SIG-M5 treated with dmso at 0.1 percent for 504 hours (cell line): ENCODE results near the gene NR2F1-AS1.
"Not testable (repeated sequence)": the region's sequence is repeated elsewhere in the genome, so short reads cannot be mapped to it uniquely, and the experiment has no call there.

Experiments used
- DNase-seq: peaks from one replicate; lab custom pipeline; 2025; ENCODE audit not compliant: unreplicated experiment; lab: John Stamatoyannopoulos, UW

The NR2F1-AS1 gene

DNA sequence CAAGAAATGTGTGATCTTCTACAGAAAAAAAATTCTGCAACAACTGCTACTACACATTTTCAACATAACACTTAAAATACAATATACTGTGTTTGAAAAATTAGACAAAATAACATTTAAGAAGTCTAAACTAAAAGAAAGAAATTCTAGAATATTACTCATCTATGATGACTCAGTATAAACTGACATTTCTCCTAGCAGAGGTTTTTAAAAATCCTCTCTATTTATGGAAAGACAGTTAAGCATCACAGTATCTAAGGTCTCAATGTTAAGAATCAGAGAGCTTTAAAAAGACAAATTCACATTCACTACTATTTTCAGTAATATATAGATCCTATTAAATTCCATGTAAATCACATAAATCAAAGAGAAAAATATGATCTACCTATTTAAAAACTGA lies 61.3 kb downstream of the NR2F1-AS1 start:
- no peak for DNase-seq

- DNase-seq, result no peak
Measured at GRCh38 chr5:93517828-93518227, 63.2 kb downstream of the NR2F1-AS1 start.

- no peak for DNase-seq
Measured at GRCh38 chr5:93513298-93513697, 67.7 kb downstream of the NR2F1-AS1 start.

DNA sequence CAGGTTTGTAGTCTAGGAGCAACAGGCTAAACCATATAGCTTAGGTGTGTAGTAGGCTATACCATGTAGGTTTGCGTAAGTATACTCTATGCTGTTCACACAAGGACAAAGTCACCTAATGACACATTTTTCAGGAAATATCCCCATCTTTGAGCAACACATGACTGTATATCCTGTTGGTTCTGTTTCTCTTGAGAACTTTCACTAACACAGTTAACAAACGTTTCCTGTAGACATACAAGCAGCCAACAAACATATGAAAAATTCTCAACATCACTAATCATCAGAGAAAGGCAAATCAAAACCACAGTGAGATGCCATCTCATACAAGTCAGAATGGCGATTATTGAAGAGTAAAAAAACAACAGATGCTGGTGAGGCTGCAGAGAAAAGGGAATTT lies 68.2 kb downstream of the NR2F1-AS1 start:
- no peak for DNase-seq

DNA sequence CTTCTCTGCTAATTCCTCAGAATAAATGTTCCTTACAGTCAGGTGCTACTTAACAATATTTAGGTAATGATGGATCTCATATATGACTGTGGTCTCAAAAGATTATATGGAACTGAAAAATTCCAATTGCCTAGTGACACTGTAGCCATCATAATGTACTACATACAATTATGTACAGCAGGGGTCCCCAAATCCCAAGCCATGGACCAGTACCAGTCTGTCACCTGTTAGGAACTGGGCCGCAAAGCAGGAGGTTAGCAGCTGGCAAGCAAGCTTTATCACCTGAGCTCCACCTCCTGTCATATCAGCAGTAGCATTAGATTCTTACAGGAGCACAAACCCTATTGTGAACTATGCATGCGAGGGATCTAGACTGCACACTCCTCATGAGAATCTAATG lies 69.6 kb downstream of the NR2F1-AS1 start:
- no peak for DNase-seq

DNA sequence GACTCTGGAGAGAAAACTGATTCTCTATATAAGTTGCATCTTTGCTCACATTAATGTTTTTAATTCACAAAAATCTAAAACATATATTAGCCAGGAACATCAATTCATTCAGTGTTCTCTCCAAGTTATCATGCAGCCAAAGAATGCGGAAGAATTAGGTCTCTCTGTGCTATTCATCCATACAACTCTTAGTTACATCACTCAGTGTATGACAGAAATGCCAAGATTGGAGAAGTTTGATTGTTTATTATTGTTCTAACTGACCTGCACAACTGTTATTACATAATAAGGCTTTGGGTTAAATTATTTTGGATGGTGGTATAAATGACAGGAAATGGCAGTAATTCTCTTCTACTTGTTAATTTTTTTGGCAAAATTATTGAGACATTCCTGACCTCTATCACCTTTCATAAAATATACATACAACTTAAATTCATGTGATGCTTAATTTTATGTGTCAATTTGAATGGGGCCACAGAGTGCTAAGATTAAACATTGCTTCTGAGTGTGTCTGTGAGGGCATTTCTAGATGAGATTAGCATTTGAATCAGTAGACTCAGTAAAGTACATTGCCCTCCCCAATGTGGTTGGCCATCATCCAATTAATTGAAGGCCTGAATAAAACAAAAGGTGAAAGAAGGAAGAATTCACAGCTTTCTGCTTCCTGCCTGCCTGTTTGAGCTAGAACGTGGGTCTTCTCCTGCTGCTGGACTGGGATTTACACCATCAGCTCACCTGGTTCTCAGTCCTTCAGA lies 70.2 kb downstream of the NR2F1-AS1 start:
- DNase-seq, result no peak

- not testable (repeated sequence) for DNase-seq
Measured at GRCh38 chr5:93505553-93505952, 75.5 kb downstream of the NR2F1-AS1 start.

- no peak for DNase-seq
Measured at GRCh38 chr5:93503598-93504067, 77.4 kb downstream of the NR2F1-AS1 start.

DNA sequence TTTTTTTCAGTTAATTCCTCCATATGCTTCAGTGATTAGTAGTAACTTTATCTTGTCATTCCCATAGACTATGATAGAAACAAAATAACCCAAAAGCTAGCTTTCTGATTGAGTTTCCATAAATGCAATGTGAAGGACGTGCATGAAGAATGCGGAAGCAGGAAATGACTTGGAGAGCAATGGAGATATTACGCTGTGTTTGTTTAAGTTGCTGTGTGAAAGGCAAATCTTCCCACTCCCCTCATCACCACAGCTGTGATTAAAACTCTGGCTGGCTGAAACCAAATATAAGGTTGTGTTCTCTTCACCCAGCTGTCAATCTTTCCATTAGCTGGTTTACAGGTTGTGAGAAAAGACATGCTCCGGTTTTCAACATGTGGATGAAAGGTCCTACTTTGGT lies 83.9 kb downstream of the NR2F1-AS1 start:
- no peak for DNase-seq

DNA sequence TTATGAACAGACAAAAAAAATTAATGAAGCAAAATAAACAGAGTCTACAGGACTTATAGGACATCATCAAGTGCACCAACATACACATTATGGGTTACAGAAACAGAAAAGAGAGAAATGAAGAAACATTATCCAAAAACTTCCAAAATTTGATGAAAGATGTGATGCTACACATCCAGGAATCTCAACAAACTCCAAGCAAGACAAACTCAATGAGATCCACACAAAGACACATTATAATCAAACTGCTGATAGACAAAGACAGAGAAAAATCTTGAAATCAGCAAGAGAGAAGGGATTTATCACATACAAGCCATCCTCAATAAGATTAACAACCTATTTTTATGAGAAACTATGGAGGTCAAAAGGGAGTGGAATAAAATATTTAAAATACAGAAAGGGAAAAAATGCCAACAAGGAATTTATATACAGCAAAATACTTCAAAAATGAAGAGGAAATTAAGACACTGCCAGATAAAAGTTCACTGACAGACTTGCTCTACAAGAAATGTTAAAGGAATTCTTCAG lies 101.0 kb downstream of the NR2F1-AS1 start:
- no peak for DNase-seq

GRCh38 chr5:93477816-93478215 lies 103.2 kb downstream of the NR2F1-AS1 start:
- no peak for DNase-seq

DNA sequence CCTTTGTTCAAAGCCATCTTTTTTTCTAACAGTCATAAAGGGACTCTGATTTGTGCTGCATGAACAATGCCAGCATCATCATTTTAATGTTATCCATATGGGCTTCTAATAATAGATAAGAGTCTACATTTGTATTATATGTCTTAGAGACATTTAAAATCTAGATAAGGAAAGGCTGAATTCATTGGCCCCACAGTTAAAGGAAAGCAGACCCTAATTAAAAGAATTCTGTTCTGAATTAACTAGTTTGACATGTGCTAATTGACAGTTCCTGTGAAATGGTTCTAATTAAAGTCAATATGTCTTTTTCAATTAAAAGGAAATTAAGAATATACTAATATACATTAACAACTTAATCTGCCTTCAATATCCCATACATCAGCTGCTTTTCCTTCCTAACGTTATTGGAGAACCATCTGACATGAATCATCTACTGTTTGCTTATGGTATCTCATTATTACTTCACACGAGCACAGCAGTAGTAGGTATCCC lies 104.7 kb downstream of the NR2F1-AS1 start:
- no peak for DNase-seq

DNA sequence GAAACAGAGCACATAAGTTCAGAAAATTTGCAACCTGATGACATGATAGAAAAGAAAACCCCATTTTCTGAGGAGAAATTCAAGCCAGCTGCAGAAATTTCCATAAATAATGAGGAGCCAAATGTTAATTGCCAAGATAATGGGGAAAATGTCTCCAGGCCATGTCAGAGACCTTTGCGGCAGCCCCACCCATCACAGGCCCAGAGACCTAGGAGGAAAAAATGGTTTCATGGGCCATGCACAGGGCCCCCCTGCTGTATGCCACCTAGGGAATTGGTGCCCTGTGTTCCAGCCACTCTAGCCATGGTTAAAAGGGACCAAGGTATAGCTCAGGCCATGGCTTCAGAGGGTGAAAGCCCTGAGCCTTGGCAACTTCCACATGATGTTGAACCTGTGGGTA lies 118.1 kb downstream of the NR2F1-AS1 start:
- DNase-seq, result no peak

DNA sequence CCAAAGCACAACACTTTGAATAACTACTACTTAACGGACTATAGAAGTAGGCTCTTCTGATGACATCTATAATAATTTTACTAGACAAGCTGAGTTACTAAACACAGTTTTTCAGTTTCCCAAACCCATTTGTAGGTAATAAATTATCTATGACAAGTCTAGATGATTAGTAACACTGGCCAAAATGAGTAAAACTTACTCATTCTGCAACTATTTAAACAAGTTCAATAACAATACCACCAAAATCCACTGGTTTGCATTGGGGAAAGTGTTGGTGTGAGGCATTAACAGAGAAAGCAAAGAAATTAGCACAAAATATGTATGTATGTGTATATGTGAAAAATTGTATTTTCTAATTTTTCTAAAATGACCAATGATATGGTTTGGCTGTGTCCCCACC lies 119.3 kb downstream of the NR2F1-AS1 start:
- DNase-seq, result no peak

DNA sequence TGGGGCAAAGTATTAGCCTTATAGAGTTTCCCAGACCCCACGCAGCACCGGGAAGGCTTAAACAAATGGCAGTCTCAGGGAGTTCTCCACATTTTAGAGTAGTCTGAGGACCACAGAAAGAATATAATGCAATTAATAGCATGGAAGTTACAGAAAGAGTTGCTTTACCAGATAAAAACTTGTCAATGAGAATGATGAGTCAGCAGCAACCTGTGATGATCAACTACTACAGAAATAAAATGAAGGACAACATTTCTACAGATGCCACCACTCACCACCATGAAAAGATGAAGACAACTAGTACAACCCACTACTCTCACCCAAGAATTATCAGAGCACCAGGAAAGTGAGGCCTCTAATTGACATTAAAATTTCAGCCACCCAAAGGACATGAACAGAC lies 120.7 kb downstream of the NR2F1-AS1 start:
- no peak for DNase-seq

DNA sequence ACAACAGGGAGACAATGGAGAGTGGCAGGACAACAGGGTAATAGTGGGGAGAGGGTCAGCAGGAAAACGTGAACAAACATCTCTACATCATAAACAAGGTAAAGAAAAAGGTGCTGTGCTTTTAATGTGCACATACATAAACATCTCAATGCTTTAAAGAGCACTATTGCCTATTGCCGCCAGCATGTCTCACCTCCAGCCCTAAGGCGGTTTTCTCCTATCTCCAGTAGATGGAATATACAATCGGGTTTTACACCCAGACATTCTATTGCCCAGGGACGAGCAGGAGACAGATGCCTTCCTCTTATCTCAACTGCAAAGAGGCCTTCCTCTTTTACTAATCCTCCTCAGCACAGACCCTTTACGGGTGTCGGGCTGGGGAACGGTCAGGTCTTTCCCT lies 124.2 kb downstream of the NR2F1-AS1 start:
- not testable (repeated sequence) for DNase-seq

DNA sequence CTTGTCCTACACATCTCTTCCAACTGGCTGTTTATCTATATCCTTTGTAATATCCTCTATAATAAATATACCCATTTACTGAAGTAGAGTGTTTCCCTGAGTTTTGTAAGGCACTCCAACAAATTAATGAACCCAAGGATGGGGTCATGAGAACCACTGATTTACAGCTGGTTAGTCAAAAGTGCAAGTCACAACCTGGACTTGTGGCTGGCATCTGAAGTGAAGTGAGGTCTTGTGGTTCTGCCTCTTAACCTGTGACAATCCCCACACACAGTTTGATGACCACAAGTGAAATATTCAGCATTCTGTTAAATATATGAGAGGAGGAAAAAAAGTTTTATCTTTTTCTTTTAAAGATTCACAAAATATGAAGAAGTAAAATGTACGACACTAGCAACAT lies 126.1 kb downstream of the NR2F1-AS1 start:
- no peak for DNase-seq

GRCh38 chr5:93452255-93452654 lies 128.8 kb downstream of the NR2F1-AS1 start:
- DNase-seq, result no peak

DNA sequence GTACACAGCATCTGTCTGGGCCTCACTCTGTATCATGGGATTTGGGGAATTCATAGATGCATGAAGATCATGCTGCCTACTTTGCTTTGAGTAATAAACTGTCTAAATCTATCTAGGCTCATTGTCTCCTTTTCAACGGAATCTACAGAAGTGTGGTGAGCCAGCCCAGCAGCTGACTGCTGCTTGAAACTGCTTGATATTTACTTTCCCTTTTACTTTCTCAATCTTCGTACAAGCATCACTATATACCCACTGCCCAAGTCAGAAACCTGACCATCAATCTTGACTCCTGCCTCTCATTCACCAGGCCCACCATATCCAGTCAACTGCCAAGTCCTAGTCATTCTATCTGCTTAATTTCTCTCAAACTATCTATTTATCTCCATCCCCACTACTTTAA lies 142.9 kb downstream of the NR2F1-AS1 start:
- DNase-seq, result no peak

DNA sequence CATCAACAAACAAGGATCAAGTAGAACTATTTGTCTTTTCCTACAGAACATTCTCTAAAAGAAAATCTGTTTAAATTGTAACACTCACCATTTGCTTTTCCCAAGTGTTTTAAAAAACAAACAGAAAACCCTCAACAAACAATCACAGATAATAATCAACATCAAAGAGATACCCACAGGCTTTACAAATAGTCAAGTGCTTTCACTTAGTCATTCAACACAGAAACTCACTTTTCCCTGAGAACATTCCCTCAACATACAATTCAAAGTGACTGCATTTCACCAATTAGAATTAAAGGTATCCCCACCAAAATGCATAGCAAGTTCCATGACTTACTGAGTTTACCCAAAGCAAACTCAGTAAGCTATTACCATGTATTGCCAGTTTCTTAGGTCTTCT lies 144.9 kb downstream of the NR2F1-AS1 start:
- no peak for DNase-seq

GRCh38 chr5:93433422-93433821 lies 147.6 kb downstream of the NR2F1-AS1 start:
- no peak for DNase-seq

DNA sequence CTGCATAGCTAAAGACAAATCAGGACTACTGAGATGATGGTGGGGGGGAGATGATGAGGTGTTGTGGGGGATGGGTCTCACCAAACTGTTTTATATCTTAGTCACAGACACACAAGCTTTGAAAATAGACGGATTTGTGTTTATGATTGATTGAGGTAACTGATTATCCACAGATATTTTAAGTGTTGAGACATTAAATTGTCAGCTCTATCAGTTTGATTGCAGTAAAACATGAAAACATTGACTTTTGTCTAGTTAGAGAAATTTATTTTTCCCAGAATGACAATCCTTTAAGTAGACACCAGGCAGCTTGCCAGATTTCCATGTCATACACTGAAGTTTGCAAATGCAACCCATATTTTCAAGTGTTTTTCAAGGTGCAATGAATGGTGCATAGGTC lies 149.8 kb downstream of the NR2F1-AS1 start:
- DNase-seq, result no peak
